Left hindlimb (tissue), 1 donor: Measurements from ENCODE around the gene MEOX2.
A peak's percentile ranks its signal among the peaks of the same experiment; 100 is the strongest.

Experiments used
- DNase-seq: peaks from one replicate; pipeline ENCODE4 v3.0.0-alpha.2; 2018

The MEOX2 gene

GRCh38 chr7:15607529-15608210 lies 78.8 kb downstream of the MEOX2 start:
- DNase-seq: no peak

- DNase-seq: no peak
Measured at GRCh38 chr7:15606561-15606960, 79.9 kb downstream of the MEOX2 start.

- DNase-seq: no peak
Measured at GRCh38 chr7:15604166-15604565, 82.3 kb downstream of the MEOX2 start.

- no peak for DNase-seq
Measured at GRCh38 chr7:15603124-15603523, 83.4 kb downstream of the MEOX2 start.

- no peak for DNase-seq
Measured at GRCh38 chr7:15602236-15602635, 84.2 kb downstream of the MEOX2 start.

- DNase-seq: no peak
Measured at GRCh38 chr7:15601175-15601574, 85.3 kb downstream of the MEOX2 start.

- no peak for DNase-seq
Measured at GRCh38 chr7:15600298-15600697, 86.2 kb downstream of the MEOX2 start.

GRCh38 chr7:15594461-15594860 lies 92.0 kb downstream of the MEOX2 start:
- DNase-seq: no peak

- DNase-seq: no peak
Measured at GRCh38 chr7:15593382-15593781, 93.1 kb downstream of the MEOX2 start.

GRCh38 chr7:15586266-15586665 lies 100.2 kb downstream of the MEOX2 start:
- peak; percentile 72 for DNase-seq

GRCh38 chr7:15584575-15584974 lies 101.9 kb downstream of the MEOX2 start:
- DNase-seq: no peak

GRCh38 chr7:15582773-15583172 lies 103.7 kb downstream of the MEOX2 start:
- no peak for DNase-seq

GRCh38 chr7:15581352-15581951 lies 105.0 kb downstream of the MEOX2 start:
- no peak for DNase-seq

GRCh38 chr7:15580604-15581351 lies 105.7 kb downstream of the MEOX2 start:
- DNase-seq: no peak

- DNase-seq: no peak
Measured at GRCh38 chr7:15577600-15577999, 108.9 kb downstream of the MEOX2 start.

GRCh38 chr7:15571301-15571878 lies 115.1 kb downstream of the MEOX2 start:
- no peak for DNase-seq

- DNase-seq: no peak
Measured at GRCh38 chr7:15567652-15568051, 118.8 kb downstream of the MEOX2 start.

GRCh38 chr7:15567036-15567435 lies 119.4 kb downstream of the MEOX2 start:
- DNase-seq: no peak

- no peak for DNase-seq
Measured at GRCh38 chr7:15566476-15566875, 120.0 kb downstream of the MEOX2 start.

GRCh38 chr7:15561835-15562234 lies 124.6 kb downstream of the MEOX2 start, which contains the start of gene AGMO:
Gene AGMO, minus strand, starts transcription at chr7:15562015.
- DNase-seq: no peak
